Activated T-cell treated with anti-CD3 and anti-CD28 coated beads, Interleukin-2, amount 50 U/mL, for 24 hours (primary cell): ENCODE measurements around the gene SHANK3.

Experiments
- DNase-seq: peaks from one replicate; pipeline ENCODE4 v3.0.0-alpha.2; 2020
- H3K27ac Mint-ChIP-seq: 2 replicates; pipeline ENCODE4 v1.8.0; 2020; ENCODE audit warnings: mild to moderate bottlenecking, mixed read lengths
- H3K27me3 Mint-ChIP-seq: 2 replicates; pipeline ENCODE4 v1.8.0; 2020; ENCODE audit warnings: mixed read lengths
- H3K36me3 Mint-ChIP-seq: 2 replicates; pipeline ENCODE4 v1.8.0; 2020; ENCODE audit warnings: low read depth, mixed read lengths
- H3K4me1 Mint-ChIP-seq: 2 replicates; pipeline ENCODE4 v1.8.0; 2020; ENCODE audit warnings: low read depth, mixed read lengths
- H3K4me3 Mint-ChIP-seq: 2 replicates; pipeline ENCODE4 v1.8.0; 2020; ENCODE audit warnings: mild to moderate bottlenecking, moderate library complexity, mixed read lengths
- H3K9me3 Mint-ChIP-seq: 2 replicates; pipeline ENCODE4 v1.8.0; 2020; ENCODE audit warnings: mixed read lengths

Gene SHANK3

GRCh38 chr22:50705851-50706351, 33.3 kb downstream of the SHANK3 start:
- no peak for DNase-seq
- H3K9me3 Mint-ChIP-seq: no peaks in the 10 kb centered on the region
- no peaks in the 10 kb centered on the region for H3K36me3 Mint-ChIP-seq
- no peaks in the 10 kb centered on the region for H3K27me3 Mint-ChIP-seq
- peaks cover 13% of the 10 kb centered on the region for H3K4me1 Mint-ChIP-seq
- H3K27ac Mint-ChIP-seq: no peak overlapping the region
- H3K4me3 Mint-ChIP-seq: no peak overlapping the region

DNA sequence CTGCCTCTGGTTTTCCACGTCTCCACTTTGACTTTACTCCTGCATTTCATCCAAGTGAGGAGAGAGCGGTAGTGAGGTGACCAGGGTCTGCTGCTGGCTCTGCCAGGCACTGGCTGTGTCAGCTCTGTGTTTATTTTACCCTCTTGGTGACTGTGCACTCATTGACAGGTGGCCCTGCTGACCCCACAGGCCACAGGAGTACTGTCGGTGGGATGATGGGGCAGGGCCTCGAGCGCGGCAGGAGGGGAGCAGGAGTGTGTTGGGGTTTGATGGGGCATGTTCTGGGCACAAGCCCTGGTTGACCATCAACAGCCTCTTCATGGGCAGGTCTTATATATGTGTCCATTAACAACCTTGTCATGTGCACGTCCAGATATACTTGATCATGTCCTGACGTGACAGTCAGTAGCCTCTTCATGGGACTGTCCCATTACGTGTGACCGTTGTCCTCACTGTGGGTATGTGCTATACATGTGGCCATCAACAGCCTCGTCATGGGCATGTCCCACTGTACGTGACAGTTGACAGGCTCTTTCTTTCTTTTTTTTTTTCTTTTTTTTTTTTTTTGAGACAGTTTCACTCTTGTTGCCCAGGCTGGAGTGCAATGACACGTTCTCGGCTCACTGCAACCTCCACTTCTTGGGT, 34.0 kb downstream of the SHANK3 start:
- Mint-ChIP-seq H3K27me3 (no peaks in the 10 kb centered on the region), H3K4me1 (peaks cover 13% of the 10 kb centered on the region), H3K36me3 (no peaks in the 10 kb centered on the region), H3K4me3 (no peak overlapping the region), H3K27ac (no peak overlapping the region), H3K9me3 (no peaks in the 10 kb centered on the region)
- no peak for DNase-seq

DNA sequence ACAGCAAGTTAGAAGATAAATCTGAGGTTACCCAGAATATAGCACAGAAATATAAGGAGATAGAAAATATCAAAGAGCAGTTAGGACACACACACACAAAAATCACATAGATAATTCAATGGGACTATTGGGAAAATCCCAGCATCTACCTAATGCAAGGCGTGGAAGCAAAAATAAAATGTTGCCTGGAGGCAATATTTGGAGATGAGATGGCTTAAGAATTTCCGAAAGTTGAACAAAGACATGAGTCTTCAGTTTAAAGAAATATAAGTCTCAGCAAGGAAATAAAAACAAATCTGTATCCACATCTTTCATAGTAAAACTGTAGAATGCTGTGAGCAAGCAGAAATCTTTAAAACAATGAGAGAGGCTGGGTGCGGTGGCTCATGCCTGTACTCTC, 35.9 kb downstream of the SHANK3 start:
- no peak overlapping the region for H3K4me3 Mint-ChIP-seq
- no peak overlapping the region for H3K27ac Mint-ChIP-seq
- no peaks in the 10 kb centered on the region for H3K27me3 Mint-ChIP-seq
- no peaks in the 10 kb centered on the region for H3K4me1 Mint-ChIP-seq
- DNase-seq: no peak
- H3K9me3 Mint-ChIP-seq: no peaks in the 10 kb centered on the region
- H3K36me3 Mint-ChIP-seq: no peaks in the 10 kb centered on the region

- H3K27me3 Mint-ChIP-seq: no peaks in the 10 kb centered on the region
- H3K4me1 Mint-ChIP-seq: no peaks in the 10 kb centered on the region
- no peak overlapping the region for H3K4me3 Mint-ChIP-seq
- no peaks in the 10 kb centered on the region for H3K9me3 Mint-ChIP-seq
- DNase-seq: no peak
- H3K36me3 Mint-ChIP-seq: no peaks in the 10 kb centered on the region
- no peak overlapping the region for H3K27ac Mint-ChIP-seq
These were observed 36.4 kb downstream of the SHANK3 start for GRCh38 chr22:50708996-50709395.

GRCh38 chr22:50710221-50710620, 37.6 kb downstream of the SHANK3 start:
- Mint-ChIP-seq H3K27me3 (no peaks in the 10 kb centered on the region), H3K4me1 (no peaks in the 10 kb centered on the region), H3K4me3 (no peak overlapping the region), H3K27ac (no peak overlapping the region), H3K9me3 (no peaks in the 10 kb centered on the region), H3K36me3 (no peaks in the 10 kb centered on the region)
- DNase-seq: no peak

DNA sequence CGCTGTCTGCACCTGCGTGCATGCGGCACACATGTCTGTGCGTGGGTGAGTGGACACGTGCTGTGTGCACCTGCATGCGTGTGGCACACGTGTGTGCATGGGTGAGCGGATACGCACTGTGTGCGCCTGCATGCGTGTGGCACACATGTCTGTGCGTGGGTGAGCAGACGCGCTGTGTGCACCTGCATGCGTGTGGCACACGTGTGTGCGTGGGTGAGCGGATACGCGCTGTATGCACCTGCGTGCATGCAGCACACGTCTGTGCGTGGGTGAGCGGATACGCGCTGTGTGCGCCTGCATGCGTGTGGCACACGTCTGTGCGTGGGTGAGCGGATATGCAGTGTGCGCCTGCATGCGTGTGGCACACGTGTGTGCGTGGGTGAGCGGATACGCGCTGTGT, 38.3 kb downstream of the SHANK3 start:
- H3K4me1 Mint-ChIP-seq: no peaks in the 10 kb centered on the region
- H3K9me3 Mint-ChIP-seq: no peaks in the 10 kb centered on the region
- H3K36me3 Mint-ChIP-seq: no peaks in the 10 kb centered on the region
- H3K27ac Mint-ChIP-seq: no peak overlapping the region
- no peak overlapping the region for H3K4me3 Mint-ChIP-seq
- H3K27me3 Mint-ChIP-seq: no peaks in the 10 kb centered on the region
- DNase-seq: no peak

DNA sequence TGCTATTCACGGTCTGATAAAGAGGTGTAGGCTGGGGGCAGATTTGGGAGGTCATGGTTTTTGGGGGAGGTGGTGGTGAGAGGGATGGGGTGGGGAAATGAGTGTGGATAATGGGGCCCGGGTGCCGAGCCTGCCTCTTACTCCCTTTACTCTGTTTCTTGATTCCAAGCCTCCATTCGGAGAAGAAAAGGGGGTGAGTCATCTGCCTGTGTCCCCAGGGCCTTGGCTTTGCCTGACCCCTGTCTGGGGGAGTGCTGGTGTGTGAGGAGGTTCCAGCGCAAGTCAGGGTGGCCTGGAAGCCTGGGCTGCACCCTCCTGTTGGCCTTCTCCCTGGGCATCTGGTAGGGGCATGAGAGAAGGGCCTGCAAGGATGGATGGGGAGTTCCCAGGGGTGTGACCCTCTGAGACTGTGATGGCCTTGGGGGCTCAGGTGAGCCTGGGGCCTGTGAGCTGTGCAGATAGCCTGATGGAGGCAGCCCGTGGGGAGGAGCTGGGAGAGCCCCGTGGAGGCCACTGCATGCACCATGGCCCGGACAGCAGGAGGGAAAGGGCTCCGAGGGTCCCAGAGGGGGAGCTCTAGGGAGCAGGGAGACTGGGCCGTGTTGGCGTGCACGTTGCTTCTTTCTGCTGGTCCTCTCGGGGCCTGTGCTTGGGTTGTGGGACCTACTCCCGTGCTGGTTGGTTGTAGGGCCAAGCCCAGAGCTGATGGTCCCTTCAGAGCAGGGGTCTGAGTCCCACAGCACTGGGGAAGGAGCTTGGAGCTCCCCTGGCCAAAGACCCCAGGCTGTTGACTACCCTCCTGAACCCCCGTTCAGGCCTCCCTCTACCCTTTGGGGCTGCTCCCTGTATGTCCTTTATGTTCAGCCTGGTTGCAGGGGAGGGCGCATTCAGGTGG, 39.1 kb downstream of the SHANK3 start:
- Mint-ChIP-seq H3K36me3 (no peaks in the 10 kb centered on the region), H3K27ac (no peak overlapping the region), H3K9me3 (no peaks in the 10 kb centered on the region), H3K4me1 (no peaks in the 10 kb centered on the region), H3K27me3 (peaks cover 2% of the 10 kb centered on the region), H3K4me3 (no peak overlapping the region)
- DNase-seq: no peak

GRCh38 chr22:50712341-50713007, 39.9 kb downstream of the SHANK3 start:
- H3K27ac Mint-ChIP-seq: no peak overlapping the region
- H3K36me3 Mint-ChIP-seq: no peaks in the 10 kb centered on the region
- no peaks in the 10 kb centered on the region for H3K9me3 Mint-ChIP-seq
- no peak for DNase-seq
- peaks cover 2% of the 10 kb centered on the region for H3K27me3 Mint-ChIP-seq
- H3K4me1 Mint-ChIP-seq: no peaks in the 10 kb centered on the region
- no peak overlapping the region for H3K4me3 Mint-ChIP-seq

DNA sequence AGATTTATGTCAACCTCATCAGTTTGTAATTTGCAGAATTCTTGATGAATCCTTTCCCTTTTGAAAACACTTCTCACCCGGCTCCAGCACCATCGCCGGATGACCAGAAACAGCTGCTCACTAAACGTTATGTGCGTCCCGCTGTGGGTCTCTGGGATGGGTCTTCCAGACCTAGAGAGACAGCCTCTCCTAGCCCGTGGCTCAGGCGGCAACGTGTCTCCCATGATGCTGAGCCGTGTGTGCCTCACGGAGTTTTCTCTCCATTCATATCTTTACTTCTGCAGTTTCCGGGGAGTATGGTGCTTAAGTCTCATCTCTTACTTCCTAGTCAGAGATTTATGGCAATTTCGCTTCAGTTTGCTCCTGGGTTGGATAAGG, 40.4 kb downstream of the SHANK3 start:
- H3K27me3 Mint-ChIP-seq: peaks cover 2% of the 10 kb centered on the region
- no peak overlapping the region for H3K4me3 Mint-ChIP-seq
- DNase-seq: no peak
- no peaks in the 10 kb centered on the region for H3K4me1 Mint-ChIP-seq
- no peaks in the 10 kb centered on the region for H3K36me3 Mint-ChIP-seq
- H3K27ac Mint-ChIP-seq: no peak overlapping the region
- no peaks in the 10 kb centered on the region for H3K9me3 Mint-ChIP-seq

- H3K27me3 Mint-ChIP-seq: peaks cover 2% of the 10 kb centered on the region
- no peak overlapping the region for H3K4me3 Mint-ChIP-seq
- no peaks in the 10 kb centered on the region for H3K4me1 Mint-ChIP-seq
- no peak for DNase-seq
- no peaks in the 10 kb centered on the region for H3K36me3 Mint-ChIP-seq
- no peak overlapping the region for H3K27ac Mint-ChIP-seq
- H3K9me3 Mint-ChIP-seq: no peaks in the 10 kb centered on the region
These were observed 41.0 kb downstream of the SHANK3 start for GRCh38 chr22:50713571-50714056.

GRCh38 chr22:50714150-50714549, 41.5 kb downstream of the SHANK3 start:
- H3K9me3 Mint-ChIP-seq: no peaks in the 10 kb centered on the region
- H3K27me3 Mint-ChIP-seq: peaks cover 2% of the 10 kb centered on the region
- H3K27ac Mint-ChIP-seq: no peak overlapping the region
- no peak overlapping the region for H3K4me3 Mint-ChIP-seq
- H3K36me3 Mint-ChIP-seq: no peaks in the 10 kb centered on the region
- no peak for DNase-seq
- no peaks in the 10 kb centered on the region for H3K4me1 Mint-ChIP-seq

DNA sequence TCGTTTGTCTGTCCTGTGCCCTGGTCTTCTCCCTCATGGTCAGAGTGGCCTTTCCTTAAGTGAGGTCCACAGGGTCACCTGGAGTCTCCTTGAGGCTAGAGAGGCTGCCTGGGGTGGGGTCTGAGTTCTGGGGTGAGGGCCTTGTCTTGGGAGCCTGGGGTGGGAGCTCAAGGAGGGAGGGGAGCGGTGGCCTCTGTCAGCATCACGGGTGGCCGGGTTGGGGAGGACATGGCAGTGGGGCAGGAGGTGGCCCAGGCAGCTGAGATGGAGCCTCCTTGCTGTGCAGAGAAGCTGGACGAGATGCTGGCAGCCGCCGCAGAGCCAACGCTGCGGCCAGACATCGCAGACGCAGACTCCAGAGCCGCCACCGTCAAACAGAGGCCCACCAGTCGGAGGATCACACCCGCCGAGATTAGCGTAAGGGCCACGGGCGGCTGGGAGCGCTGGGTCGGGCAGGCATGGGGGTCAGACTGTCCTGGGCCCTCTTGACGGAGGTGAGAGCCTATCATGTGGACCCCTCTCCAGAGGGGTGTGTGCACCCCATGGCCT, 42.1 kb downstream of the SHANK3 start:
- peaks cover 2% of the 10 kb centered on the region for H3K27me3 Mint-ChIP-seq
- no peaks in the 10 kb centered on the region for H3K4me1 Mint-ChIP-seq
- H3K9me3 Mint-ChIP-seq: no peaks in the 10 kb centered on the region
- H3K4me3 Mint-ChIP-seq: no peak overlapping the region
- H3K27ac Mint-ChIP-seq: no peak overlapping the region
- no peak for DNase-seq
- H3K36me3 Mint-ChIP-seq: no peaks in the 10 kb centered on the region

DNA sequence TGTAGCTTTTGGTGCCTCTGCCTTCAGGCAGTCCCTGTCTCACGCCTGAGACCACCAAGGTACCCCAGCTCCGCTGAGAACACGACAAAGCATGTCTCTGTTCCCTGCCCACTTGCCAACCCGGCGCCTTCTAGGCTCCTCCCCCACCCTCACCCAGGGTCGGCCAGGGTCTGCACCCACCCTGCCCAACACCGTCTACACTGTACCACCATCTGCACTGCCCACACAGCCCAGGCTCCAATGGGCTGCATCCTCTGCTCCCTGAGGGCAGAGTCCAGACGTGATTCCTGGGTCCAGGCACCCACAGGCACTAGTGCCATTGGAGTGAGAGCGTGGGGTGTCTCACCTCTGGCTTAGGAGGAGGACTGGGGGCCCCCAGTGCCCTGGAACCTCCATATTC, 42.6 kb downstream of the SHANK3 start:
- H3K27me3 Mint-ChIP-seq: peaks cover 2% of the 10 kb centered on the region
- no peaks in the 10 kb centered on the region for H3K36me3 Mint-ChIP-seq
- H3K27ac Mint-ChIP-seq: no peak overlapping the region
- H3K4me1 Mint-ChIP-seq: no peaks in the 10 kb centered on the region
- no peaks in the 10 kb centered on the region for H3K9me3 Mint-ChIP-seq
- DNase-seq: no peak
- H3K4me3 Mint-ChIP-seq: no peak overlapping the region

DNA sequence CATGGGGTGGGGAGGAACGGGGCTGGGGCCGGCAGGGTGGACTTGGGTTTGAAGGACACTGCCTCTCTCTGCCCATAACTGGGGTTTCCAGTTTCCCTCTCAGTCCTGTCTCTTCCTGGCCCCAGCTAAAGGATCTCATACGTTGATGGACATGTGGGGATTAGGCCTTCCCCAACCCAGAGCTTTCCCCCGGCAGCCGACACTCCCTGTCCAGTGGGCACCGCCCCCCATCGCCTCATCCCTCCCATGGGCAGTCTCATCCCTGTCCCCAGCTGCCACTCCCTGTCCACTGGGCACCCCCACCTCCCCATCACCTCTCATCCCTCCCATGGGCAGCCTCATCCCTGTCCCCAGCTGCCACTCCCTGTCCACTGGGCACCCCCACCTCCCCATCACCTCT, 43.2 kb downstream of the SHANK3 start:
- Mint-ChIP-seq H3K4me3 (no peak overlapping the region), H3K27ac (no peak overlapping the region), H3K27me3 (peaks cover 2% of the 10 kb centered on the region), H3K36me3 (no peaks in the 10 kb centered on the region), H3K4me1 (no peaks in the 10 kb centered on the region), H3K9me3 (no peaks in the 10 kb centered on the region)
- DNase-seq: no peak
